Fibroblast of skin of right quadriceps (primary cell): ENCODE measurements around the gene SOX6.
A peak's percentile ranks its signal among the peaks of the same experiment; 100 is the strongest.
"Not testable (repeated sequence)": the region's sequence is repeated elsewhere in the genome, so short reads cannot be mapped to it uniquely, and the experiment has no call there.

Experiments used
- DNase-seq: peaks from one replicate; pipeline ENCODE4 v3.0.0-alpha.2; 2013

The SOX6 gene

DNA sequence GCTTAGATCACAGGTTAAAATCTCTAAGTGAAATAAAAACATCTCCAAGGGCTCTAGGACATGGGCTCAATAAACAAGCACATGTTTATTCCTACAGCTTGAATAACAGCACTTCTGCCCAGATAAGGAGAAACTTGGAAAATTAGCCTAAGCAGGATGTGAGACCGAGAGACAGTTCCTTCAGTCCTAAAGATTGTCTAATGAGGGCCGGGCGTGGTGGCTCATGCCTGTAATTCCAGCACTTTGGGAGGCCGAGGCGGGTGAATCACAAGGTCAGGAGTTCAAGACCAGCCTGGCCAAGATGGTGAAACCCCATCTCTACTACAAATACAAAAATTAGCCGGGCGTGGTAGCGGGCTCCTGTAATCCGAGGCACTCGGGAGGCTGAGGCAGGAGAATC is 327.2 kb downstream of the SOX6 start:
- DNase-seq = not testable (repeated sequence)

DNA sequence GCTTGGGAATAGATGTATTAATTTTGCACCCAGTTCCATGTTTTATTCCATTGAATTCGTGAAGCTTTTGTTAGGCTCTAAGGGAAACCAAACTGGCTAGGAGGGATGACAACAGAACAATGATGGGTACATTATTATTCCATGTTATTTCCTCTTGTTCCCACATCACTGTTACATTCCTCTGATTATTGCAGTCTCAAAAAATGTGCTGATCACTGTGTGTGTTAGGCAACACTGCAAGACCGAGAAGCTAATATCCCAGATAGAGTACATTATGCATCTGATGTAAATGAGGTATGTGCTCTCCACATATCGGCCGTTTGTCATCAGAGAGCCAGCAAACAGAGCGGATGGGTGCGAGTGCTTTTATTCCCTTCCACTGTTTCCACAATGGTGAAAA is 327.9 kb downstream of the SOX6 start:
- DNase-seq = peak; percentile 71

DNA sequence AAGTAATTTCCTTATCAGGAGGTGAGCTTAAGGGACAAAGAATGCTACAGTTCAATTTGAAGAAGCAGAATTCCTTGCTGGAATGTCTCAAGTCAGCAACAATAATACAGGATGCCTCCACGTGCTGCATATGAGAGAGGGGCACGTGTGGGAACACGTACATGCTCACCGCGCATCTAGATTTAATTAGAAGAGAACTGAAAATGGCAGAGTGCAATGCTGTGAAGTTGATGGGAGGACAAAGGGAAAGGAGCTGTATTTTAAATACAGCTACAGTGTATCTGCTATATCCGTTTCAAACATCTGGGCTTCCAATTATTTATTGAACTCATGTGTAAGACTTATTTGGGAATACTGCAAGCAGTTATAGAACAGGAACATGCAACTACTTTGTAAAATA is 328.7 kb downstream of the SOX6 start:
- DNase-seq = peak; percentile 7

GRCh38 chr11:16026849-16027248 is 329.5 kb downstream of the SOX6 start:
- DNase-seq = no peak

GRCh38 chr11:16018931-16019330 is 337.4 kb downstream of the SOX6 start:
- DNase-seq = no peak

- DNase-seq = peak; percentile 18
Observed at GRCh38 chr11:16016468-16016829, 339.9 kb downstream of the SOX6 start.

- no peak for DNase-seq
Observed at GRCh38 chr11:16015741-16016467, 340.4 kb downstream of the SOX6 start.

- DNase-seq = no peak
Observed at GRCh38 chr11:16013649-16014275, 342.6 kb downstream of the SOX6 start.

- DNase-seq = no peak
Observed at GRCh38 chr11:16013242-16013641, 343.1 kb downstream of the SOX6 start.

DNA sequence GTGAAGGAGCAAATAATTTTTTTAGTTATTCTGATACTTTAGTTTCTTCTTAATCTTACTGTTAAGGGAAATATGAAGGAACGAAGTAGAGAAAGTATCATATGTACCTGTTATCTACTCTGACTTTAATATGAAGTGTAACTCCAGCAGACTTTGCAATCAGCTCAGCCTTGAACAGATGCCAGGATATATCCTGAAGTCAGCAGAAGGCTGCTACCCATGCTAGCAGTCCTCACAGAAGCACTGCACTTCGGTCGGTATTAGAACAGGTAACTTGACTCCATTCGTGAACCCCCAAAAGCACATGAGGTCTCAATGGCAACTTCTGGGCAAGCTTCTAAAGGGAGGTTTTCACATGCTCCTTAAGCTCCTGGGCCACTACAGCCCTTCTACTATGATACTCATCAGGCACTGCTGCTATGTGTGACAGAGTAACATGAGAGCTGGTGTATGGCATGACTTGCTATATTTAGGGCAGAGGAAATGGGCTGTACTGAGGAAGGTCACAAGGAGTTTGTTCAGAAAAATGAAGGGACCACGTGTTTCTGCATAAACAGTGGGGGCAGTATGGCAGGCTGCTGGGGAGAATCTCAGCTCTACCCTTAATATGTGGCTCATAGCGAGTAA is 344.1 kb downstream of the SOX6 start:
- no peak for DNase-seq

DNA sequence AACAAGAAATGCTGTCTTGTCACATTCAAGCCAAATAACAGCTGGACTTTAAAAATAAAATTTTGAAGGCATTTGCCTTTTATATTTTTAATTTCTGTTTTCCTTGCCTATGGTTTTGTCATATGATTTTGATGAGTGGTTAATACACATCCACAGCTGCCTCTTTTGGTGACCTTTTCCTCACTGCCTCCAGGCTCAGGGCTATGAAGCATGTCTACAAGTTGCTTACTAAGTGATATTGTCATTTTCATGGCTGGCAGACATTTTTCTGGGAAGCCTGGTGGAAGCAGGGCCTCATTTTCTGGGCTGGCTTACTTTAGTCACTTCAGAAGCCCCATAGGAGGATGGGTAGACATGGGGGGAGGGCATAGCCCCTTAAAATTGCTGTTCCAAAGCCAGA is 344.9 kb downstream of the SOX6 start:
- no peak for DNase-seq

- no peak for DNase-seq
Observed at GRCh38 chr11:16009021-16009420, 347.3 kb downstream of the SOX6 start.

DNA sequence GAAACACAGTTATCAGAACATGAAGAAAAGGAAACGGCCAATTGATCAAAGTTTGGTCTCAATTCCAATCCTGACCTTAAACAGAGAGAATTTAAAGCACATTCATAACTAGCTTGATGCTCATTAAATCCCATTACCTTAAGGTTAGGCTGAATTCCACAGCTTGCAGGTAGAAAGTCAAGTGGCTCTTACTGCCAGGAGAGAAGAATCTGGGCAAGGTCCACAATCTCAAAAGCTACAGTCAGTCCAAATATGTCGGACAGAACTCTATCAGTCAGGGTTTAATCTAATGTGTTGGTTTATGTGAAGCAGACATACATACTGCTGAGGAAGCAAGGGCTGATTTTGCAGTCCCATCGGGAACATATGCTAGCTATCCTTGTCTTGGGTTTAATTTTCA is 348.8 kb downstream of the SOX6 start:
- DNase-seq = no peak

GRCh38 chr11:16002942-16003341 is 353.4 kb downstream of the SOX6 start:
- no peak for DNase-seq

GRCh38 chr11:16001899-16002426 is 354.4 kb downstream of the SOX6 start:
- peak; percentile 99 for DNase-seq

DNA sequence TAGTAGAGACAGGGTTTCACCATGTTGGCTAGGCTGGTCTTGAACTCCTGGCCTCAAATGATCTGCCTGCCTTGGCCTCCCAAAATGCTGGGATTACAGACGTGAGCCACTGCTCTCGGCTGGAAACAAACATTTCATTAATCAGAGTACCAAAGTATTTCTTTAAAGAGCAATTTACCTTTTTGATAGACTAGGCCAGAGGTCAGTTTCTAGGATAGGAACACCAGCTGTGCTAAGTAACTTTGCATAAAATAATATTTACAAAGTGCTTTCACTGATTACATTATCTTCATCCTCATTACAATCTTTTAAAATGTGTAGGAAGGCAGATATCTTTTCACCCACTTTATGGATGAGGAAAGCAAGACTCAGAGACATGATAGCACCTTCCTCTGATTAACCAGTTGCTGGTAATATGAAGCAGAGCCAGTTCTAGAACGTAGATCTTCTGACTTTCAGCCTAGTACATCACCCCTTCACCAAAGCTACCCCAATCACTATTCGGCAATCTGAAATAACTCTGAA is 355.2 kb downstream of the SOX6 start:
- no peak for DNase-seq

- peak; percentile 84 for DNase-seq
Observed at GRCh38 chr11:16000065-16000464, 356.3 kb downstream of the SOX6 start.

DNA sequence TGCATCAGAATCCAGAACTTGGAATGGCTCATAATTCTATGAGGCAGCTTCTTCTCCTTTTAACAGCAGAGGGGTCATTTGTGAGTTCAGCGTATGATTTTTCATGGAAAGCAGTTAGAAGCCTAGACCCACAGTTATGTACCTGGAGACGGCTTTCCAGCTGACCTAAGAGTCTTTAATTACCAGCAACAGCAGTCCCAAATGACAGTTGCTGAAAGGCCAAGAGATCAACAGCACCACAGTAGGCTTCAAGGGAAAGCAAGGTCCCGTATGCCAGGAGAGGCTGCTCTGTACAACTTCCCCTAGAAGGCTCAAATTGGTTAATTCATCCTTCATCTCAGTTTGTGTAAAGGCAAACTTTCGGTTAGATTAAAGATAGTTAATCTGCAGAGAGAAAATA is 363.0 kb downstream of the SOX6 start:
- no peak for DNase-seq

DNA sequence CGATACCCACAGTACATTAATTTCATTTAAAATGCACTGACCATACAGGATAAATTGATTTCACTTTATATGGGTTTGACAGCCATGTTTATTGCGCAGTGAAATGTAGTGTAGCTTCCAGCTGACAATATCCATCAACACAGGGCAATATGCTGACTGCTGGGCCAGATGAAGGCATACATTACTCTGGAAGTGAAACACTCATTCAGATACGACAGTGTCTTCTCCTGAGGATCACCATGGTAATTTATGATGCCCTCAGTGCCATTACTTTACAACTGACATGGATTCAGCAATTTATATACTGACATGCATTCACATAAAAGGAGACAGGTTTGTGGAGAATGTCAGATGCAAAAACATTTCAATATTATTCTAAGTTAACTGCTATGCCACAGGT is 365.1 kb downstream of the SOX6 start:
- no peak for DNase-seq

DNA sequence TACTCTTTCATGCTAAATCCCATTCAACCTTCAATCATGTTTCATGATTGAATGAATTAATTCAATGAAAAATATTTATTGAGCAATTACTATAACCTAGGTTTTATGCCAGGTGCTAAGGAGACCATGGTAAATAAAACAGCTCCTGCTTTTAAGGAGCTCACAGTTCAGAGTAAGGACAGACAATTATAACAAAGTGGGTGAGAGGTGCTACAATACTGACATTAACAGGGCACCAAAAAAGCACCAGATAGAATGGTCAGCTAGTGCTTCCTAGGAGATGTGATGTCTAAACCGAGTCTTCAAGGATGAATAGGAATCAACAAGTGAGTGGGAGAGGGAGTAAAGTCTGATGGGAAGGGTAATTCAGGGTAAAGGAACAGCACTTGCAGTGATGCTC is 366.7 kb downstream of the SOX6 start:
- DNase-seq = no peak

DNA sequence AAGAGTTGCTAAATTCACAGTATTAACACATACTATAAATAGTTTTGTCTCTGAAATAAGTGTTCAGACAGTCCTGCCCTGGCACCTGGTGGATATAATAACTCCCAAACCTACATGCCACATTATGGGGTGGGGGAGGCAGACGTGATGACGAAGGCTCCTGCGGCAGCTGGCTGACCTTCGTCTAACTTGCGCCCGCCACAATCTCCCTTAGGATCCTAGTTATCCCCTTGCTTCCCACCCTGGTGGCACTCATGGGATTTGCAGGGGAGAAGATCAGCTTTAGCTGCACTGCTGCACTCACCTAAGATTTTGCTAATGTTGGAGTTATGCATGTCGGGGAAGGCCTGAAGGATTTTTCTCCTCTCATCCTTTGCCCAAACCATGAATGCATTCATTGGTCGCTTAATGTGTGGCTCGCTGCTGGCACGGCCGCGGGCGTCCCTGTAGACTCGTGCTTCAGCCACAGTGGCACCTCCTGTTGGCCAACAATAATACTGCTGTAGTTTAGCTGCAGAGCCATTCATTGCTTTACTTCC is 367.6 kb downstream of the SOX6 start:
- DNase-seq = no peak

- DNase-seq = no peak
Observed at GRCh38 chr11:15988016-15988550, 368.3 kb downstream of the SOX6 start.

- DNase-seq = no peak
Observed at GRCh38 chr11:15987046-15987445, 369.3 kb downstream of the SOX6 start.

- DNase-seq = no peak
Observed at GRCh38 chr11:15985860-15986139, 370.5 kb downstream of the SOX6 start.
